AG20443 (cell line): ENCODE measurements around the gene KIF26B.

Experiments
- DNase-seq: peaks from one replicate; pipeline ENCODE4 v3.0.0; 2012; ENCODE audit warnings: low spot score, mixed read lengths

The KIF26B gene

GRCh38 chr1:245512181-245512888 is 357.6 kb downstream of the KIF26B start:
- peak; percentile 43 for DNase-seq

GRCh38 chr1:245512980-245513578 is 358.3 kb downstream of the KIF26B start:
- DNase-seq = peak; percentile 84

- peak; percentile 54 for DNase-seq
Measured at GRCh38 chr1:245516284-245516759, 361.5 kb downstream of the KIF26B start.

GRCh38 chr1:245520611-245521010 is 365.8 kb downstream of the KIF26B start:
- DNase-seq = no peak

- DNase-seq = no peak
Measured at GRCh38 chr1:245526141-245526540, 371.4 kb downstream of the KIF26B start.

- DNase-seq = no peak
Measured at GRCh38 chr1:245528258-245528635, 373.5 kb downstream of the KIF26B start.

DNA sequence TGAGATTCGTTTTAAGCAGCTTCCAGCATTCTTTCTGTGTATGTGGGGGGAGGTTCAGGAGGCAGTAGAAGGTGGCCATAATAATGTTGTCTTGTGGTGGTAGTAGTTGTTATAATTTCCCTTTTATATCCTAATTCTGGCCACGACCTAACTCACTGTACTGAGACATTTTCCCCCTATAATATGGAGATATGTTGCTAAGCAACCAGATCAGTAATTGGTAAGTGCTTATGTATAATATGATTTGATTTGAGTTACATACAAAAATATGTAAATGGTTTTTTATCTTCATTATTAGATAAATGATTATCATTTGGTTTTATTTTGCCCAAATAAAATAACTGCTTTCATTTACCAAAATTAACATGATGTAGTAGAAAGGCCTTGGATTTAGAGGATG is 376.2 kb downstream of the KIF26B start:
- no peak for DNase-seq

GRCh38 chr1:245537992-245538391 is 383.2 kb downstream of the KIF26B start:
- no peak for DNase-seq

- DNase-seq = no peak
Measured at GRCh38 chr1:245538671-245539070, 383.9 kb downstream of the KIF26B start.

- DNase-seq = peak; percentile 21
Measured at GRCh38 chr1:245541369-245541768, 386.6 kb downstream of the KIF26B start.

- no peak for DNase-seq
Measured at GRCh38 chr1:245542365-245542764, 387.6 kb downstream of the KIF26B start.

DNA sequence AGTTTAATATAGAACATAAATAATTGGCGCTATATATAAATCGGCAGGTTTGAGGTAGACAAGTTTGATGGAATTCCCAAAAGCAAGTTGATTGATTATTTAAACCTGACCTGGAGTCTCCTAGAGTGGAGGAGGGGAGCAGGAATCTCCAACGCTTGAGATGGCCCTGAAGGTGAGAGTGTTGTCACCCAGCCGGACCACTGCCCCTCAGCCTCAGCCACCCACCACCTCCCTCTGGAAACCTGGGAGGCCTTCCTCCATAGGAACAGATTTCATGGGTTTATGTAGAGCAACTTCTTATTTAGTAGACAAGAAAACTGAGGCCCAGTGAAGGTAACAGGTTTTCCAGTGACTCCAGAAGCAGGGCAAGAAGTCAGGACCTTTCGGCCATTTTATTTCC is 389.5 kb downstream of the KIF26B start:
- DNase-seq = no peak

- no peak for DNase-seq
Measured at GRCh38 chr1:245546875-245547274, 392.1 kb downstream of the KIF26B start.

- peak; percentile 24 for DNase-seq
Measured at GRCh38 chr1:245549996-245550719, 395.4 kb downstream of the KIF26B start.

- no peak for DNase-seq
Measured at GRCh38 chr1:245550720-245551043, 395.9 kb downstream of the KIF26B start.

- no peak for DNase-seq
Measured at GRCh38 chr1:245551536-245551935, 396.8 kb downstream of the KIF26B start.

DNA sequence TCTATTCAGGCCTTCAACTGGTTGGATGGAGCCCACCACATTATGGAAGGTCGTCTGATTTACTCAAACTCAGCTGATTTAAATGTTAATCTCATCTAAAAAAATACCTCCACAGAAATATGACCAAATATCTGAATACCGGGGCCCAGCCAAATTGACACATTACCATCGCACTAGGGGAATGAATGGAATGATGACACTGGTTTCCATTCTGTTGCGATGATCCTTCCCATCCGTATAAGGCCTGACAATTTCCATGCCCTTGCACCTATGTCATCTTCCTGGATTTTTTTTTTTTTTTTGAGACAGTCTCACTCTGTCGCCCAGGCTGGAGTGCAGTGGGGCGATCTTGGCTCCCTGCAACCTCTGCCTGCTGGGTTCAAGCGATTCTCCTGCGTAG is 397.5 kb downstream of the KIF26B start:
- DNase-seq = no peak

DNA sequence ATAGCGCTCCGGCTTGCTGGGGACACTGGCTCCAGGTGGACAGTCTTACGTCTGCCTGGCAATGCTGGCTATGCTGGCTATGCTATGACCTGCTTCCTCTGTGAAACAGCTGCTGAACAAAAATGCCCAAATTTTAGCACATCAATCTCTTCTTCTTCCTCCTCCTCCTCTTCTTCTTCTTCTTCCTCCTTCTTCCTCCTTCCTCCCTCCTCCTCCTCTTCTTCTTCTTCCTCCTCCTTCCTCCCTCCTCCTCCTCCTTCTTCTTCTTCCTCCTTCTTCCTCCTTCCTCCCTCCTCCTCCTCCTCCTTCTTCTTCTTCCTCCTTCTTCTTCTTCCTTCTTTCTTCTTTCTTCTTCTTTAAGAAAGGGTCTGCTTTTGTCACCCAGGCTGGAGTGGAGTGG is 401.3 kb downstream of the KIF26B start:
- no peak for DNase-seq

- DNase-seq = no peak
Measured at GRCh38 chr1:245558069-245558468, 403.3 kb downstream of the KIF26B start.

- DNase-seq = no peak
Measured at GRCh38 chr1:245560316-245560859, 405.6 kb downstream of the KIF26B start.

- DNase-seq = no peak
Measured at GRCh38 chr1:245561665-245562234, 407.0 kb downstream of the KIF26B start.

GRCh38 chr1:245566134-245566533 is 411.3 kb downstream of the KIF26B start:
- no peak for DNase-seq

GRCh38 chr1:245566952-245567351 is 412.2 kb downstream of the KIF26B start:
- peak; percentile 55 for DNase-seq
